ENCODE results near the gene FHOD1.
A peak's percentile ranks its signal among the peaks of the same experiment; 100 is the strongest.

The FHOD1 gene

GRCh38 chr16:67247192-67248072, at the start of gene FHOD1:
Gene FHOD1, minus strand, starts transcription at chr16:67247481. Its CDS starts 71 bp downstream, at chr16:67247410.
- no peak for TF ChIP-seq CTCF (IDR thresholded peaks at IDR 0.05; ENCODE audit: low read depth, low read length, missing control alignments)
- in situ Hi-C loops (cut with HindIII; ENCODE audit: low sequenced_read_pairs), result no loop called here
- H3K4me3 ChIP-seq (ENCODE audit: low read depth, low read length), result peak within 1 kb of the TSS; percentile 91
- peak; percentile 85 for DNase-seq (ENCODE audit: low read depth)

GRCh38 chr16:67296420-67296819, 49.1 kb upstream of the FHOD1 start:
- in situ Hi-C loops (cut with HindIII; ENCODE audit: low sequenced_read_pairs), result no loop called here
- peak; percentile 56 for DNase-seq (ENCODE audit: low read depth)
- no peak overlapping the region for H3K4me3 ChIP-seq (ENCODE audit: low read depth, low read length)
- TF ChIP-seq CTCF (IDR thresholded peaks at IDR 0.05; ENCODE audit: low read depth, low read length, missing control alignments), result no peak

- no peak overlapping the region for H3K4me3 ChIP-seq (ENCODE audit: low read depth, low read length)
- peak; percentile 12 for TF ChIP-seq CTCF (IDR thresholded peaks at IDR 0.05; ENCODE audit: low read depth, low read length, missing control alignments)
- peak; percentile 6 for DNase-seq (ENCODE audit: low read depth)
- in situ Hi-C loops (cut with HindIII; ENCODE audit: low sequenced_read_pairs), result no loop called here
Measured at GRCh38 chr16:67294938-67295361, 47.7 kb upstream of the FHOD1 start.

GRCh38 chr16:67294171-67294757, 47.0 kb upstream of the FHOD1 start:
- no peak for TF ChIP-seq CTCF (IDR thresholded peaks at IDR 0.05; ENCODE audit: low read depth, low read length, missing control alignments)
- in situ Hi-C loops (cut with HindIII; ENCODE audit: low sequenced_read_pairs), result no loop called here
- H3K4me3 ChIP-seq (ENCODE audit: low read depth, low read length), result no peak overlapping the region
- no peak for DNase-seq (ENCODE audit: low read depth)

GRCh38 chr16:67291461-67291860, 44.2 kb upstream of the FHOD1 start:
- in situ Hi-C loops (cut with HindIII; ENCODE audit: low sequenced_read_pairs), result no loop called here
- DNase-seq (ENCODE audit: low read depth), result no peak
- no peak overlapping the region for H3K4me3 ChIP-seq (ENCODE audit: low read depth, low read length)
- TF ChIP-seq CTCF (IDR thresholded peaks at IDR 0.05; ENCODE audit: low read depth, low read length, missing control alignments), result no peak

GRCh38 chr16:67287960-67288359, 40.7 kb upstream of the FHOD1 start:
- no peak for DNase-seq (ENCODE audit: low read depth)
- TF ChIP-seq CTCF (IDR thresholded peaks at IDR 0.05; ENCODE audit: low read depth, low read length, missing control alignments), result no peak
- in situ Hi-C loops (cut with HindIII; ENCODE audit: low sequenced_read_pairs), result no loop called here
- H3K4me3 ChIP-seq (ENCODE audit: low read depth, low read length), result no peak overlapping the region
